ENCODE results near the gene RPL18.

DNA sequence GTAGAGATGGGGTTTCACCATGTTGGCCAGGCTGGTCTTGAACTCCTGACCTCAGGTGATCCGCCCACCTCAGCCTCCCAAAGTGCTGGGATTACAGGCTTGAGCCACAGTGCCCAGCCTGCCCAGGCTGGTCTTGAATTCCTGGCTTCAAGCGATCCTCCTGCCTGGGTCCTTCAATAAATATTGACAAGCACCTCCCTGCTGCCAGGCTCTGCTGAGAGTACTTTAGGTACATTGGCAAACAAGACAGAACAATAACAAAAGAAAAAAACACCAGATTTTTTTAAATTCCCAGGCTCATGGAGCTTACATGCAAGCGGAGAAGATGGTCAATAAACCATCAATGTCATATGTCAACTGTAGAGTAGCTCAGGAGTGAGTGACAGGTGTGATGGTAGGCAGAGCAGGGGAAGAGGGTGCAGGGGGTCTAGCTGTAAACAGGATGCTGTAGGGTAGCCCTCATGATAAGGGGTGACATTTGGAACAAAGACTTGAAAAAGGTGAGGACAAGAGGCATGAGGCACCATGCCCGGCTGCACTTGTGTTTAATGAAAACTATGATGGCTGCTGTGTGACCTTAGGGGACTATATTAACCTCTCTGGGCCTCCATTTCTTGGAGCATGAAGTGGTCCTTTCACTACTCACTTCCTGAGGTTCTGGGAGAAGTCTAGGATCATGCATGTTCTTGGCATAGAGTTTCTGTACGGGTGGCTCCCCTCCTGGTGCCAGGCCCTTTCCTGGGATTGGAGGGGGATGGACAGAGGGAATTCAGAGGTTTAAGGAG, 47.4 kb downstream of the RPL18 start:
- TF ChIP-seq SIN3A (IDR thresholded peaks at IDR 0.05; ENCODE audit: borderline replicate concordance, insufficient read depth, low read length): no peak
- TF ChIP-seq, protein P1, sequence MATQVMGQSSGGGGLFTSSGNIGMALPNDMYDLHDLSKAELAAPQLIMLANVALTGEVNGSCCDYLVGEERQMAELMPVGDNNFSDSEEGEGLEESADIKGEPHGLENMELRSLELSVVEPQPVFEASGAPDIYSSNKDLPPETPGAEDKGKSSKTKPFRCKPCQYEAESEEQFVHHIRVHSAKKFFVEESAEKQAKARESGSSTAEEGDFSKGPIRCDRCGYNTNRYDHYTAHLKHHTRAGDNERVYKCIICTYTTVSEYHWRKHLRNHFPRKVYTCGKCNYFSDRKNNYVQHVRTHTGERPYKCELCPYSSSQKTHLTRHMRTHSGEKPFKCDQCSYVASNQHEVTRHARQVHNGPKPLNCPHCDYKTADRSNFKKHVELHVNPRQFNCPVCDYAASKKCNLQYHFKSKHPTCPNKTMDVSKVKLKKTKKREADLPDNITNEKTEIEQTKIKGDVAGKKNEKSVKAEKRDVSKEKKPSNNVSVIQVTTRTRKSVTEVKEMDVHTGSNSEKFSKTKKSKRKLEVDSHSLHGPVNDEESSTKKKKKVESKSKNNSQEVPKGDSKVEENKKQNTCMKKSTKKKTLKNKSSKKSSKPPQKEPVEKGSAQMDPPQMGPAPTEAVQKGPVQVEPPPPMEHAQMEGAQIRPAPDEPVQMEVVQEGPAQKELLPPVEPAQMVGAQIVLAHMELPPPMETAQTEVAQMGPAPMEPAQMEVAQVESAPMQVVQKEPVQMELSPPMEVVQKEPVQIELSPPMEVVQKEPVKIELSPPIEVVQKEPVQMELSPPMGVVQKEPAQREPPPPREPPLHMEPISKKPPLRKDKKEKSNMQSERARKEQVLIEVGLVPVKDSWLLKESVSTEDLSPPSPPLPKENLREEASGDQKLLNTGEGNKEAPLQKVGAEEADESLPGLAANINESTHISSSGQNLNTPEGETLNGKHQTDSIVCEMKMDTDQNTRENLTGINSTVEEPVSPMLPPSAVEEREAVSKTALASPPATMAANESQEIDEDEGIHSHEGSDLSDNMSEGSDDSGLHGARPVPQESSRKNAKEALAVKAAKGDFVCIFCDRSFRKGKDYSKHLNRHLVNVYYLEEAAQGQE (IDR thresholded peaks at IDR 0.05; ENCODE audit: insufficient read depth in 1 of 2, low read depth in 2 of 2, low read length in 2 of 2): no peak
- TF ChIP-seq POLR2AphosphoS5 (IDR thresholded peaks at IDR 0.05; ENCODE audit: low read depth, low read length): no peak
- TF ChIP-seq TAF1 (IDR thresholded peaks at IDR 0.05; ENCODE audit: borderline replicate concordance, insufficient read depth, low read length): no peak
- TF ChIP-seq FOXP2 (optimal IDR thresholded peaks at IDR 0.05; ENCODE audit: borderline replicate concordance, extremely low read depth, extremely low read length, insufficient read depth): no peak
